GM12878 (cell line): ENCODE results near the gene ARL14EPL. TPM values are rescaled to one million over a fixed set of nuclear protein-coding genes. Genes with fewer than 3 reads are reported as not detected.

Experiments used
- ATAC-seq: fragments of 200-7000 bp; cut with Tn5 transposase; 3 replicates; pipeline ENCODE4 v1.9.1; 2020; ENCODE audit warnings: mild to moderate bottlenecking, moderate library complexity
- BruUV-seq: library from RNA; stranded (reverse); fragments of 400-500 nt; replicated peaks from 2 replicates; lab custom pipeline; 2021; lab: Mats Ljungman, UMichigan
- CTCF ChIA-PET: fragments of 300-600 bp; sonication (Branson Sonifier 250); formaldehyde crosslinking; extraction: SDS; loops from one replicate; lab custom pipeline; 2021; ENCODE audit warnings: inconsistent platforms; lab: Yijun Ruan, JAX
- POLR2A ChIA-PET: fragments of 350-600 bp; formaldehyde crosslinking; extraction: SDS; loops from one replicate; lab custom pipeline; 2021; ENCODE audit warnings: inconsistent platforms; lab: Charles Lee
- RAD21 ChIA-PET: fragments of 300-600 bp; sonication (Branson Sonifier 250); formaldehyde crosslinking; loops from one replicate; lab custom pipeline; 2023; ENCODE audit warnings: antibody characterized with exemption; ENCODE audit not compliant: unreplicated experiment; lab: Charles Lee
- SMC1A ChIA-PET: fragments of 300-600 bp; sonication (Branson Sonifier 250); formaldehyde crosslinking; loops from one replicate; lab custom pipeline; 2023; ENCODE audit not compliant: unreplicated experiment, uncharacterized antibody; lab: Charles Lee
- DNase-seq: peaks from one replicate; pipeline ENCODE4 v3.0.0-alpha.2; 2011; ENCODE audit warnings: low read depth, low spot score
- FAIRE-seq: peaks from 3 replicates; lab custom pipeline; 2011; peaks lifted over from hg19 to GRCh38; lab: Jason Lieb, UNC
- H2AFZ ChIP-seq: 2 replicates; pipeline ENCODE4 v1.6.0; 2011; ENCODE audit warnings: low read depth, low read length, control low read depth; ENCODE audit not compliant: control insufficient read depth
- H3K27ac ChIP-seq: 2 replicates; pipeline ENCODE4 v1.5.1; 2011; ENCODE audit warnings: control low read depth; ENCODE audit not compliant: control insufficient read depth, insufficient read depth
- H3K27me3 ChIP-seq, 2 experiments: replicated peaks in 1 of 2; 2 replicates each; pipeline versions ENCODE4 v1.6.0 to v1.6.1; 2011; ENCODE audit warnings: low read length in 1 of 2; ENCODE audit not compliant: control insufficient read depth in 2 of 2, insufficient read depth in 2 of 2
- H3K36me3 ChIP-seq, 2 experiments: 2 replicates each; pipeline ENCODE4 v1.5.1; 2011; ENCODE audit warnings: low read length in 1 of 2; ENCODE audit not compliant: control insufficient read depth in 2 of 2, insufficient read depth in 2 of 2
- H3K4me1 ChIP-seq: 2 replicates; pipeline ENCODE4 v1.6.1; 2011; ENCODE audit warnings: mild to moderate bottlenecking, low read length, moderate library complexity, mixed read lengths; ENCODE audit not compliant: control insufficient read depth, insufficient read depth
- H3K4me2 ChIP-seq: 2 replicates; pipeline ENCODE4 v1.6.0; 2011; ENCODE audit warnings: control low read depth; ENCODE audit not compliant: control insufficient read depth, insufficient read depth
- H3K4me3 ChIP-seq: fragments of 200-600 bp; sonication (generic); 2 replicates; pipeline ENCODE4 v1.5.1; 2016
- H3K79me2 ChIP-seq: 2 replicates; pipeline ENCODE4 v1.6.0; 2011; ENCODE audit warnings: low read length; ENCODE audit not compliant: control insufficient read depth, insufficient read depth
- H3K9ac ChIP-seq: 2 replicates; pipeline ENCODE4 v1.8.0; 2011; ENCODE audit warnings: low read length, control low read depth, mixed read lengths; ENCODE audit not compliant: control insufficient read depth, insufficient read depth
- H3K9me3 ChIP-seq: replicated peaks from 3 replicates; pipeline ENCODE4 v1.5.1; 2011; ENCODE audit warnings: mild to moderate bottlenecking, low read length; ENCODE audit not compliant: control insufficient read depth, insufficient read depth
- H4K20me1 ChIP-seq: 2 replicates; pipeline ENCODE4 v1.6.0; 2011; ENCODE audit not compliant: control insufficient read depth, insufficient read depth
- CBX5 ChIP-seq: sonication (generic); IDR thresholded peaks from 2 replicates; pipeline ENCODE4 v1.6.1; 2016; ENCODE audit warnings: low read depth, moderate library complexity, mild to moderate bottlenecking, inconsistent platforms
- E2F8 ChIP-seq: fragments of 450-650 bp; IDR thresholded peaks from 2 replicates; pipeline ENCODE4 v1.6.1; 2018; ENCODE audit warnings: mild to moderate bottlenecking, low read depth, moderate library complexity; ENCODE audit not compliant: partially characterized antibody
- E4F1 ChIP-seq: fragments of 450-650 bp; IDR thresholded peaks from 2 replicates; pipeline ENCODE4 v1.6.1; 2018; ENCODE audit warnings: borderline replicate concordance, mild to moderate bottlenecking; ENCODE audit not compliant: partially characterized antibody
- EZH2 ChIP-seq: IDR thresholded peaks from 2 replicates; pipeline ENCODE4 v1.6.1; 2012; ENCODE audit warnings: low read depth, mild to moderate bottlenecking, control low read depth, inconsistent platforms, low read length, borderline replicate concordance; ENCODE audit not compliant: control insufficient read depth
- KAT2A ChIP-seq: conservative IDR thresholded peaks from 2 replicates; pipeline ENCODE4 v1.6.1; 2011; ENCODE audit warnings: low read depth, low read length; ENCODE audit not compliant: control insufficient read depth
- MAX ChIP-seq: IDR thresholded peaks from 2 replicates; pipeline ENCODE4 v1.6.1; 2012; ENCODE audit warnings: low read depth, low read length, improper control_type of control experiment
- MYC ChIP-seq: IDR thresholded peaks from 2 replicates; pipeline ENCODE4 v1.6.1; 2011; ENCODE audit warnings: mild to moderate bottlenecking, low read length, moderate library complexity, inconsistent platforms; ENCODE audit not compliant: insufficient read depth, insufficient replicate concordance, insufficient read length, severe bottlenecking
- PRDM15 ChIP-seq: fragments of 450-650 bp; formaldehyde crosslinking; IDR thresholded peaks from 2 replicates; pipeline ENCODE4 v1.4.0; 2020; ENCODE audit warnings: mild to moderate bottlenecking, moderate library complexity
- SREBF1 ChIP-seq: IDR thresholded peaks from 2 replicates; pipeline ENCODE4 v1.6.1; 2012; ENCODE audit warnings: mild to moderate bottlenecking, low read length
- SUZ12 ChIP-seq: fragments of 200-600 bp; sonication (generic); IDR thresholded peaks from one replicate; pipeline ENCODE4 v1.6.1; 2018; ENCODE audit warnings: antibody characterized with exemption, mild to moderate bottlenecking; ENCODE audit not compliant: unreplicated experiment
- ZBED1 ChIP-seq: IDR thresholded peaks from 2 replicates; pipeline ENCODE4 v1.6.1; 2016; ENCODE audit warnings: borderline replicate concordance
- ZNF207 ChIP-seq: fragments of 450-650 bp; IDR thresholded peaks from 2 replicates; pipeline ENCODE4 v1.6.1; 2014; ENCODE audit warnings: antibody characterized with exemption, mild to moderate bottlenecking, borderline replicate concordance
- ZNF622 ChIP-seq: fragments of 450-650 bp; IDR thresholded peaks from 2 replicates; pipeline ENCODE4 v1.6.1; 2017; ENCODE audit warnings: mild to moderate bottlenecking, inconsistent platforms
- WGBS: methylation state at CpG from one replicate; pipeline ENCODE4 v1.1.6; 2016; ENCODE audit warnings: low lambda C conversion rate; ENCODE audit not compliant: insufficient replicate concordance, insufficient coverage; ENCODE audit errors: missing lambda C conversion rate; 5-methylcytosine and 5-hydroxymethylcytosine counted together
- in situ Hi-C: fragments of 300-500 bp; cut with MboI; formaldehyde crosslinking; loops from 9 replicates; pipeline ENCODE4 v1.14.3; 2018; ENCODE audit warnings: mixed read lengths
- intact Hi-C: fragments of 100-400 bp; cut with micrococcal nuclease; formaldehyde crosslinking; loops from one replicate; pipeline ENCODE4 v1.14.2; 2022; ENCODE audit not compliant: unreplicated experiment
- polyA plus RNA-seq, 11 experiments: library from polyadenylated mRNA; depleted of rRNA in 4 of 11; unstranded in 6 of 11; stranded (reverse) in 5 of 11; fragments of >200 nt; fragmentation: Nextera tagmentation in 4 of 11; fragmentation: Illumina TruSeq in 1 of 11; extraction: Ambion mirVana in 4 of 11; extraction: Trizol in 1 of 11; gene quantifications; 1 replicate in 1 of 11; 2 replicates in 10 of 11; pipeline versions ENCODE4 v1.2.1 to v1.2.3, GENCODE V29; 2011 to 2016; ENCODE audit warnings: inconsistent platforms in 2 of 11, missing spikeins in 2 of 11, low read depth in 1 of 11
- total RNA-seq, 4 experiments: library from RNA; depleted of rRNA in 3 of 4; stranded (reverse); fragments of >200 nt in 3 of 4; fragmentation: Illumina TruSeq in 1 of 4; extraction: Trizol in 1 of 4; gene quantifications; 2 replicates each; pipeline versions ENCODE4 v1.2.1 to v1.2.3, GENCODE V29; 2013 to 2021
- TF ChIP-seq, protein P1 (sequence below): IDR thresholded peaks from 2 replicates; pipeline ENCODE4 v1.6.1; 2011; ENCODE audit warnings: low read depth, low read length, improper control_type of control experiment, borderline replicate concordance

ARL14EPL gene
- total and polyA plus RNA-seq, 10 of the 15 experiments (the other 5 are each of a cell fraction or from before 2014, with no cell fraction given) = 0.08 TPM; not detected in 9

GRCh38 chr5:116025866-116026265, 6.4 kb upstream of the ARL14EPL start:
- no peak overlapping the region for H3K27ac ChIP-seq
- H3K27me3 ChIP-seq = no peaks in the 10 kb centered on the region; a peak in 1 of 4 replicates
- WGBS = 43% methylated on average over 1 of the region's 1 CpG
- no peaks in the 10 kb centered on the region for H3K36me3 ChIP-seq
- H2AFZ ChIP-seq = no peak overlapping the region
- ChIA-PET RAD21 (no interaction called here), SMC1A (interaction anchor here (0.7 to 1.0 kb wide), 2 partner anchors 24 to 1006 kb away, joined by 3 read pairs; no protein-coding TSS in a partner anchor), CTCF (no interaction called here), POLR2A (no interaction called here)
- no peaks in the 10 kb centered on the region for H3K9me3 ChIP-seq
- no peak for FAIRE-seq
- H3K4me2 ChIP-seq = no peak overlapping the region
- in situ Hi-C loops = no loop called here
- H3K4me1 ChIP-seq = no peaks in the 10 kb centered on the region
- DNase-seq = no peak
- no peaks in the 10 kb centered on the region for H4K20me1 ChIP-seq
- intact Hi-C loops = no loop called here
- H3K79me2 ChIP-seq = no peaks in the 10 kb centered on the region
- H3K9ac ChIP-seq = no peak overlapping the region
- H3K4me3 ChIP-seq = no peak overlapping the region
- no peak for ATAC-seq
- no TSS peak for BruUV-seq
- TF ChIP-seq SUZ12 = no peak
- TF ChIP-seq E4F1 = no peak
- no peak for TF ChIP-seq MYC
- TF ChIP-seq, protein P1, sequence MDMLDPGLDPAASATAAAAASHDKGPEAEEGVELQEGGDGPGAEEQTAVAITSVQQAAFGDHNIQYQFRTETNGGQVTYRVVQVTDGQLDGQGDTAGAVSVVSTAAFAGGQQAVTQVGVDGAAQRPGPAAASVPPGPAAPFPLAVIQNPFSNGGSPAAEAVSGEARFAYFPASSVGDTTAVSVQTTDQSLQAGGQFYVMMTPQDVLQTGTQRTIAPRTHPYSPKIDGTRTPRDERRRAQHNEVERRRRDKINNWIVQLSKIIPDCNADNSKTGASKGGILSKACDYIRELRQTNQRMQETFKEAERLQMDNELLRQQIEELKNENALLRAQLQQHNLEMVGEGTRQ = no peak
- no peak for TF ChIP-seq MAX
- TF ChIP-seq SREBF1 = no peak
- no peak for TF ChIP-seq KAT2A
- TF ChIP-seq EZH2 = no peak
- TF ChIP-seq CBX5 = no peak
- TF ChIP-seq ZNF622 = no peak
- TF ChIP-seq E2F8 = no peak
- no peak for TF ChIP-seq ZBED1
- no peak for TF ChIP-seq ZNF207
- no peak for TF ChIP-seq PRDM15 (CRISPR knock-in tag)
